ENCODE measurements around the gene NLRC5.
A peak's percentile ranks its signal among the peaks of the same experiment; 100 is the strongest.

The NLRC5 gene

DNA sequence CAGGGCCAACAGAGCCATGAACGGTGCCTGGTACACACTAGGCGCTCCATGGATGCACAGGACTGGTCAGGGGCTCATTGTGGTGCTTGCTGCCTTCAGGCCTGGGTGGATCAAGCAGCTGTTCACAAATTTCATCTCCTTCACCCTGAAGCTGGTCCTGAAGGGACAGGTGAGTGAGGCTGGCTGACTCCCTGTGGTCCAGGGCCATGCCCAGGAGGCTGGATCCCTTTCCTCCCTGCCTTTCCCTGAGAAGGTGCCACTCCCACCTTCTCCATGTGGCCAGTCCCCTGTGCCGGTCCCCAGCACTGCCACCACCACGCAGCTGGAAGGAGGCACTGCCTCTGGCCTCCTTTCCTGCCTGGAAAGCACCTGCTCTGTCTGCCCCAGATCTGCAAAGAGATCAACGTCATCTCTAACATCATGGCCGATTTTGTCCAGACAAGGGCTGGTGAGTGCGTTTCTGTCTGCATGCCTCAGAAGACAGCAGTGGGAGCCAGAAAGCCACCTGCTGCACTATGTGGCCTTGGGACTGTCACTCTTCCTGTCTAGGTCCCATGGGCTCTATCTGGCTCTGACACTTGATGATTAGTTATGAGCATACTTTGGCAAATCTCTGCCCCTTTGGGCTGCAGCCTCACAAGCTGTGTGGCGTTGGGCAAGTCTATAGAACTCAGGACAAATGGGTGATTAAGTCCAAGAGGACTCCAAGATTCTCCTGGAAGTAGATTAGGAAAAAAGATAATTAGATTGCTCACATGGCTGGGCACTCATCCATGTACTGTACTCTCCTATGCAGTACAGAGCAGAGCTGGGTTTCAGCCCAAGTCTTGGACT is 18.2 kb upstream of the NLRC5 start:
- no peaks in the 10 kb centered on the region for H3K36me3 ChIP-seq (ENCODE audit: insufficient read depth, low read length)
- H3K27me3 ChIP-seq (ENCODE audit: insufficient read depth, low read length, poor library complexity): no peaks in the 10 kb centered on the region
- H3K4me1 ChIP-seq (ENCODE audit: insufficient read depth, low read length): no peaks in the 10 kb centered on the region
- no peaks in the 10 kb centered on the region for H3K79me2 ChIP-seq (ENCODE audit: insufficient read depth, low read length)
- no peaks in the 10 kb centered on the region for H4K20me1 ChIP-seq (ENCODE audit: insufficient read depth, low read length)
- no peak for DNase-seq
- no peak overlapping the region for H3K4me3 ChIP-seq (ENCODE audit: low read depth in 1 of 2, low read length in 2 of 2)
- peak; percentile 17; the same call in 1 of the 3 replicates for ATAC-seq (ENCODE audit: insufficient read depth, low read depth)
- TF ChIP-seq, protein P1, sequence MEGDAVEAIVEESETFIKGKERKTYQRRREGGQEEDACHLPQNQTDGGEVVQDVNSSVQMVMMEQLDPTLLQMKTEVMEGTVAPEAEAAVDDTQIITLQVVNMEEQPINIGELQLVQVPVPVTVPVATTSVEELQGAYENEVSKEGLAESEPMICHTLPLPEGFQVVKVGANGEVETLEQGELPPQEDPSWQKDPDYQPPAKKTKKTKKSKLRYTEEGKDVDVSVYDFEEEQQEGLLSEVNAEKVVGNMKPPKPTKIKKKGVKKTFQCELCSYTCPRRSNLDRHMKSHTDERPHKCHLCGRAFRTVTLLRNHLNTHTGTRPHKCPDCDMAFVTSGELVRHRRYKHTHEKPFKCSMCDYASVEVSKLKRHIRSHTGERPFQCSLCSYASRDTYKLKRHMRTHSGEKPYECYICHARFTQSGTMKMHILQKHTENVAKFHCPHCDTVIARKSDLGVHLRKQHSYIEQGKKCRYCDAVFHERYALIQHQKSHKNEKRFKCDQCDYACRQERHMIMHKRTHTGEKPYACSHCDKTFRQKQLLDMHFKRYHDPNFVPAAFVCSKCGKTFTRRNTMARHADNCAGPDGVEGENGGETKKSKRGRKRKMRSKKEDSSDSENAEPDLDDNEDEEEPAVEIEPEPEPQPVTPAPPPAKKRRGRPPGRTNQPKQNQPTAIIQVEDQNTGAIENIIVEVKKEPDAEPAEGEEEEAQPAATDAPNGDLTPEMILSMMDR (IDR thresholded peaks at IDR 0.05; ENCODE audit: borderline replicate concordance, extremely low read depth, low read length, poor library complexity, severe bottlenecking): no peak
- no peak for TF ChIP-seq EZH2 (IDR thresholded peaks at IDR 0.05; ENCODE audit: borderline replicate concordance, low read depth, low read length, severe bottlenecking)
- no peaks in the 10 kb centered on the region for H3K9me3 ChIP-seq (ENCODE audit: insufficient read depth, low read length, severe bottlenecking)
- H3K27ac ChIP-seq (ENCODE audit: low read length): no peak overlapping the region
- H3K4me2 ChIP-seq (ENCODE audit: insufficient read depth, low read length): no peak overlapping the region
- H2AFZ ChIP-seq (ENCODE audit: low read depth, low read length): no peak overlapping the region
- no peak overlapping the region for H3K9ac ChIP-seq (ENCODE audit: low read depth, low read length)

DNA sequence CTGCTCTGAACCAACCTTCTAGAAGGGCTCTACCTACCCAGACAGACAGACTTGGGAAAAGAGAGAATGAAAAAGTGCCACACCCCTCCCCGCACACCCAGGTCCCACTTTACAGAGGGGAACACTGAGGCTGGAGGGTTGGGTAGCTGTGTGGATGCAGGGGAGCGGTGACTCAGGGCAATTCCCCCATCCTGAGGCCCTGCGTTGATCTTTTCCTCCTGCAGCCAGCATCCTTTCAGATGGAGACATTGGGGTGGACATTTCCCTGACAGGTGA is 17.7 kb upstream of the NLRC5 start:
- no peak overlapping the region for H3K4me2 ChIP-seq (ENCODE audit: insufficient read depth, low read length)
- DNase-seq (no peak), ATAC-seq (ENCODE audit: insufficient read depth, low read depth) (no peak)
- H3K4me1 ChIP-seq (ENCODE audit: insufficient read depth, low read length): no peaks in the 10 kb centered on the region
- H3K9me3 ChIP-seq (ENCODE audit: insufficient read depth, low read length, severe bottlenecking): no peaks in the 10 kb centered on the region
- no peaks in the 10 kb centered on the region for H3K27me3 ChIP-seq (ENCODE audit: insufficient read depth, low read length, poor library complexity)
- no peaks in the 10 kb centered on the region for H3K79me2 ChIP-seq (ENCODE audit: insufficient read depth, low read length)
- no peak overlapping the region for H3K4me3 ChIP-seq (ENCODE audit: low read depth in 1 of 2, low read length in 2 of 2)
- no peaks in the 10 kb centered on the region for H4K20me1 ChIP-seq (ENCODE audit: insufficient read depth, low read length)
- H2AFZ ChIP-seq (ENCODE audit: low read depth, low read length): no peak overlapping the region
- H3K27ac ChIP-seq (ENCODE audit: low read length): no peak overlapping the region
- no peak for TF ChIP-seq EZH2 (IDR thresholded peaks at IDR 0.05; ENCODE audit: borderline replicate concordance, low read depth, low read length, severe bottlenecking)
- TF ChIP-seq, protein P1 (IDR thresholded peaks at IDR 0.05; ENCODE audit: borderline replicate concordance, extremely low read depth, low read length, poor library complexity, severe bottlenecking): no peak
- no peak overlapping the region for H3K9ac ChIP-seq (ENCODE audit: low read depth, low read length)
- H3K36me3 ChIP-seq (ENCODE audit: insufficient read depth, low read length): no peaks in the 10 kb centered on the region

DNA sequence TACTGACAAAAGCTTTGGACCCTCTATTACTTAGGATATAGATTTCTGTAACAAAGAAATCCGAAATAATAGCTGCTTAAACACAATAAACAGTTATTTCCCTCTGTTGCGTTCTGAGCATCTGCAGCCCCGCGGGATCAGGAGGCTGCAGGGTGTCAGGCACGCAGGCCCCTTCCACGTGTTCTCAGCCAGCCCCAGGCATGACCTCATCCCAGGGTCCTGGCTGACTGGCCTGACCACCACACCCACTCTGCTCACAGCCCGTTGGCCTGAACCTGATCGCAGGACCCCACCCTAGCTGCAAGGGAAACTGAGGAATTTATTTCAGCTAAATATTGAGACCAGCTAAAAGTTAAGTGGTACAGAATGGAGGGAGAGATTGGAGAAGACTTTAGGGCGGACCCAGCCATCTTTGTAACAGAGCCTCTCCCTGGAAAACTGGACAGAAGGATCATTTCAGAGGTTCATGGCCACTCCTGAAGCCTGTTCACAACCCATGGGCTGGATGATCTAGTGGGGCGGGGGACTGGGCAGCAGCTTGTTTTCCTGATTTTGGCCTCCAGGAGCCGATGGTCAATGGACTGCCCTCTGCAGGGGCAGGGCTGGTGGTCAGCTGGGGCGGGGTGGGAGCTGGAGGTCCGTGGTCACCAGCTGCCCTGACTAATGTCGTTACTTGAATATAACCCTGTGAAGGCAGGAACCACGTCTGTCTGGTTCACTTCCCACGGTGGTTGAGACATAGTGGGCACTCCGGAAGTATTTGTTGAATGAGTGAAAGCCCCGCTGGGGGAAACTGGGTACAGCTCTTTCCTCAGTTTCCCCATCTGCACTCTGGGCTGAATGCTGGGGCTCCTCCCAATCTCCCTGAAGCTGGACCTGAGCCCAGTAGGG is 16.7 kb upstream of the NLRC5 start:
- no peak for TF ChIP-seq EZH2 (IDR thresholded peaks at IDR 0.05; ENCODE audit: borderline replicate concordance, low read depth, low read length, severe bottlenecking)
- TF ChIP-seq, protein P1 (IDR thresholded peaks at IDR 0.05; ENCODE audit: borderline replicate concordance, extremely low read depth, low read length, poor library complexity, severe bottlenecking): no peak
- no peak for ATAC-seq (ENCODE audit: insufficient read depth, low read depth)

More for the DNA sequence above, 16.7 kb upstream of the NLRC5 start:
- H3K4me1 ChIP-seq (ENCODE audit: insufficient read depth, low read length): no peaks in the 10 kb centered on the region
- no peaks in the 10 kb centered on the region for H3K79me2 ChIP-seq (ENCODE audit: insufficient read depth, low read length)
- no peaks in the 10 kb centered on the region for H4K20me1 ChIP-seq (ENCODE audit: insufficient read depth, low read length)
- H2AFZ ChIP-seq (ENCODE audit: low read depth, low read length): no peak overlapping the region
- no peaks in the 10 kb centered on the region for H3K27me3 ChIP-seq (ENCODE audit: insufficient read depth, low read length, poor library complexity)
- H3K4me2 ChIP-seq (ENCODE audit: insufficient read depth, low read length): no peak overlapping the region
- no peak overlapping the region for H3K27ac ChIP-seq (ENCODE audit: low read length)
- no peak for DNase-seq
- no peak overlapping the region for H3K4me3 ChIP-seq (ENCODE audit: low read depth in 1 of 2, low read length in 2 of 2)
- H3K9me3 ChIP-seq (ENCODE audit: insufficient read depth, low read length, severe bottlenecking): no peaks in the 10 kb centered on the region
- H3K9ac ChIP-seq (ENCODE audit: low read depth, low read length): no peak overlapping the region
- H3K36me3 ChIP-seq (ENCODE audit: insufficient read depth, low read length): no peaks in the 10 kb centered on the region

All from DND-41 (cell line).